Central memory CD8-positive, alpha-beta T cell (primary cell): ENCODE measurements around the gene SGPP1.
"Not testable (repeated sequence)": the region's sequence is repeated elsewhere in the genome, so short reads cannot be mapped to it uniquely, and the experiment has no call there.

Experiments used
- ATAC-seq: fragments of 150-1000 bp; cut with Tn5 transposase; replicated peaks from 2 replicates; pipeline ENCODE4 v1.10.0; 2022; ENCODE audit warnings: mild to moderate bottlenecking, moderate FRiP score, moderate number of reproducible peaks; ENCODE audit not compliant: poor library complexity, severe bottlenecking; ENCODE audit errors: extremely low read depth
- DNase-seq, 2 donors: peaks; one replicate each; pipeline ENCODE4 v3.0.0; 2021; ENCODE audit warnings: low spot score in 2 of 2
- H3K27ac Mint-ChIP-seq: one replicate; pipeline ENCODE4 v1.8.0; 2022; ENCODE audit warnings: low read depth, mild to moderate bottlenecking, moderate library complexity, mixed read lengths
- H3K27me3 Mint-ChIP-seq: one replicate; pipeline ENCODE4 v1.8.0; 2022; ENCODE audit warnings: mixed read lengths
- H3K36me3 Mint-ChIP-seq: one replicate; pipeline ENCODE4 v1.8.0; 2022; ENCODE audit warnings: mild to moderate bottlenecking, moderate library complexity, mixed read lengths; ENCODE audit not compliant: insufficient read depth
- H3K4me1 Mint-ChIP-seq: one replicate; pipeline ENCODE4 v1.8.0; 2022; ENCODE audit warnings: mixed read lengths
- H3K4me3 Mint-ChIP-seq: one replicate; pipeline ENCODE4 v1.8.0; 2022; ENCODE audit warnings: mild to moderate bottlenecking, moderate library complexity, mixed read lengths
- H3K9me3 Mint-ChIP-seq: one replicate; pipeline ENCODE4 v1.8.0; 2022; ENCODE audit warnings: mixed read lengths

The SGPP1 gene

DNA sequence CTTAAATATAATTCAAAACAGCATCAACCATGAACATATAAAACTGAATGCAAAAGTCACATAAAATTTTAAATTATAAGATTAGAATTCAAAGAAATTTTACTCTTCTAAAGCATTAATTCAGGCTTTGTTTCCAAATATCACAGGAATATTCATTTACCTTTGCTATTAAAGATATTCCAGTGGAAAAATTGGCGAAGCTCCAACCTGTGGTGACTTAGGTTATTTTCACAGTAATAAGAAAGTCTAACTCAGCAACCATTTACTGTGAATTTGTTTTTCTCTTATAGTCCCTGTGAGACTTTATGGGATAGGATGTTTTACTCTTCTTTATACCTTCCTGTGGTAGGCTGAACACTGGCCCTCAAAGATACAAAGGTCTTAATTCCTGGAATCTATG lies 89.4 kb downstream of the SGPP1 start:
- Mint-ChIP-seq H3K4me3 (no peak overlapping the region), H3K36me3 (peaks cover 30% of the 10 kb centered on the region), H3K27me3 (no peaks in the 10 kb centered on the region), H3K9me3 (peaks cover 13% of the 10 kb centered on the region), H3K27ac (peak overlapping the region; percentile 40), H3K4me1 (peaks cover 40% of the 10 kb centered on the region)
- ATAC-seq = no peak
- no peak for DNase-seq

DNA sequence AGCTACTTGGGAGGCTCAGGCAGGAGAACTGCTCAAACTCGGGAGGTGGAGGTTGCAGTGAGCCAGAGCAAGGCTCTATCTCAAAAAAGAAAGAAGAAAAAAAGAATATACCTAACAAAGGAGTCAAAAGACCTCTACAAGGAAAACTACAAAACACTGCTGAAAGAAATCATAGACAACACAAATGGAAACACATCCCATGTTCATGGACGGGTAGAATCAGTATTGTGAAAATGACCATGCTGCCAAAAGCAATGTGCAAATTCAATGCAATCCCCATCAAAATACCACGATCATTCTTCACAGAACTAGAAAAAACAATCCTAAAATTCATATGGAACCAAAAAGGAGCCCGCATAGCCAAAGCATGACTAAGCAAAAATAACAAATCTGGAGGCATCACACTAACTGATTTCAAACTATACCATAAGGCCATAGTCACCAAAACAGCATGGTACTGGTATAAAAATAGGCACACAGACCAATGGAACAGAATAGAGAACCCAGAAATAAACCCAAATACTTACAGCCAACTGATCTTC lies 91.7 kb downstream of the SGPP1 start:
- ATAC-seq, DNase-seq, H3K27me3 Mint-ChIP-seq, H3K27ac Mint-ChIP-seq, H3K4me3 Mint-ChIP-seq: not testable (repeated sequence)
- peaks cover 25% of the 10 kb centered on the region for H3K36me3 Mint-ChIP-seq
- peaks cover 13% of the 10 kb centered on the region for H3K9me3 Mint-ChIP-seq
- peaks cover 40% of the 10 kb centered on the region for H3K4me1 Mint-ChIP-seq
